Measurements from ENCODE around the gene AMPH. TPM values are rescaled to one million over a fixed set of nuclear protein-coding genes. Genes with fewer than 3 reads are reported as not detected.

Gene AMPH
- total RNA-seq, 4 donors from 2014 or later: 2.2 to 6.6 (median 5.9) TPM; not detected in 1

- Histone ChIP-seq H3K4me1 (no peaks in the 10 kb centered on the region), H3K27me3 (no peaks in the 10 kb centered on the region), H3K4me3 (no peak overlapping the region), H3K9me3 (no peaks in the 10 kb centered on the region), H3K27ac (no peak overlapping the region), H3K36me3 (no peaks in the 10 kb centered on the region)
- no peak for DNase-seq
- intact Hi-C loops (cut with DNase I; ENCODE audit: low total_unique reads) (no loop called here), in situ Hi-C loops (cut with MboI; ENCODE audit: low pct_ligation_motif_present in 1 of 4, low pct_unique_long_range_greater_than_20kb in 1 of 4, low sequenced_read_pairs in 3 of 4) (no loop called here)
- TF ChIP-seq POLR2A (IDR thresholded peaks at IDR 0.05) (no peak), POLR2AphosphoS5 (IDR thresholded peaks at IDR 0.05) (no peak), CTCF (IDR thresholded peaks at IDR 0.05) (no peak), EP300 (IDR thresholded peaks at IDR 0.05; ENCODE audit: low read depth) (no peak)
- 56 to 62% methylated on average over 3 to 4 of the region's 4 CpGs for WGBS, 2 donors (ENCODE audit: low coverage in 1 of 2)
Observed at GRCh38 chr7:38427279-38427955, 203.8 kb downstream of the AMPH start.

- Histone ChIP-seq H3K27me3 (no peaks in the 10 kb centered on the region), H3K36me3 (no peaks in the 10 kb centered on the region), H3K4me1 (no peaks in the 10 kb centered on the region), H3K4me3 (no peak overlapping the region), H3K9me3 (no peaks in the 10 kb centered on the region), H3K27ac (no peak overlapping the region)
- WGBS, 2 donors (ENCODE audit: low coverage in 1 of 2): 33 to 63% methylated on average over 1 to 2 of the region's 2 CpGs
- TF ChIP-seq POLR2A (IDR thresholded peaks at IDR 0.05) (no peak), POLR2AphosphoS5 (IDR thresholded peaks at IDR 0.05) (no peak), CTCF (IDR thresholded peaks at IDR 0.05) (no peak), EP300 (IDR thresholded peaks at IDR 0.05; ENCODE audit: low read depth) (no peak)
- intact Hi-C loops (cut with DNase I; ENCODE audit: low total_unique reads): no loop called here
- in situ Hi-C loops (cut with MboI; ENCODE audit: low pct_ligation_motif_present in 1 of 4, low pct_unique_long_range_greater_than_20kb in 1 of 4, low sequenced_read_pairs in 3 of 4): no loop called here
- no peak for DNase-seq
Observed at GRCh38 chr7:38425509-38425908, 205.7 kb downstream of the AMPH start.

- H3K9me3 ChIP-seq: no peaks in the 10 kb centered on the region
- no peaks in the 10 kb centered on the region for H3K27me3 ChIP-seq
- WGBS, 2 donors (ENCODE audit: low coverage in 1 of 2): 58 to 71% methylated on average over 3 of the region's 3 CpGs
- intact Hi-C loops (cut with DNase I; ENCODE audit: low total_unique reads) (no loop called here), in situ Hi-C loops (cut with MboI; ENCODE audit: low pct_ligation_motif_present in 1 of 4, low pct_unique_long_range_greater_than_20kb in 1 of 4, low sequenced_read_pairs in 3 of 4) (loop anchor here in 3 of 4 donors (25.0 kb wide), 2 partner anchors 237 to 1087 kb away; no protein-coding TSS in a partner anchor)
- no peak for DNase-seq
- H3K4me3 ChIP-seq: no peak overlapping the region
- no peak overlapping the region for H3K27ac ChIP-seq
- H3K36me3 ChIP-seq: no peaks in the 10 kb centered on the region
- TF ChIP-seq EP300 (IDR thresholded peaks at IDR 0.05; ENCODE audit: low read depth) (no peak), CTCF (IDR thresholded peaks at IDR 0.05) (no peak), POLR2AphosphoS5 (IDR thresholded peaks at IDR 0.05) (no peak), POLR2A (IDR thresholded peaks at IDR 0.05) (no peak)
- no peaks in the 10 kb centered on the region for H3K4me1 ChIP-seq
Observed at GRCh38 chr7:38424750-38425463, 206.3 kb downstream of the AMPH start.

DNA sequence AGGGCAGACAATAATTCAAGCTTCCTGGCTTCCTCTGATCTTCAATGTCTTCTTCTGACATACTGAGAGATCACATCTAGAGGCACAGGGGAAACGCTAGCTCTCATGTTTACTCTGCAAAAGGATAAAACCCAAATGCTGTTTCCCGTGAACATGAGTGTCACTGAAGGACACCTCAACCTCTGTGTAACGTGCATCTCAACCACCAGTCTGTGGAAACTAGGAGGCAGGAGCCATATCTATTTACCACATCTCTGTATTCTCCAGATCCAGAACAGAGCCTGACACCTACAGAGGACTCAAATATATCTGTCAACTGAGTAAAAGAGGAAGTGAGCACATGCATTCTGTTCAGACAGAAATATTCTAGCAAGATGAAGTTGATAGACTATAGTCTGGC is 217.4 kb downstream of the AMPH start:
- H3K36me3 ChIP-seq: no peaks in the 10 kb centered on the region
- intact Hi-C loops (cut with DNase I; ENCODE audit: low total_unique reads) (no loop called here), in situ Hi-C loops (cut with MboI; ENCODE audit: low pct_ligation_motif_present in 1 of 4, low pct_unique_long_range_greater_than_20kb in 1 of 4, low sequenced_read_pairs in 3 of 4) (loop anchor here in 3 of 4 donors (25.0 kb wide), 2 partner anchors 249 to 1099 kb away; no protein-coding TSS in a partner anchor)
- no peak for TF ChIP-seq POLR2A (IDR thresholded peaks at IDR 0.05)
- TF ChIP-seq CTCF (IDR thresholded peaks at IDR 0.05): no peak
- TF ChIP-seq EP300 (IDR thresholded peaks at IDR 0.05; ENCODE audit: low read depth): no peak
- no peak for TF ChIP-seq POLR2AphosphoS5 (IDR thresholded peaks at IDR 0.05)
- no peak overlapping the region for H3K4me3 ChIP-seq
- WGBS, 2 donors (ENCODE audit: low coverage in 1 of 2): 59 to 62% methylated on average over 3 of the region's 3 CpGs
- no peaks in the 10 kb centered on the region for H3K27me3 ChIP-seq
- no peak overlapping the region for H3K27ac ChIP-seq
- DNase-seq: no peak
- H3K4me1 ChIP-seq: no peaks in the 10 kb centered on the region
- no peaks in the 10 kb centered on the region for H3K9me3 ChIP-seq

All from transverse colon (tissue), 4 donors.